Smooth muscle cell (in vitro differentiated cells): ENCODE results near the gene PTPRK. TPM values are rescaled to one million over a fixed set of nuclear protein-coding genes. Genes with fewer than 3 reads are reported as not detected.

Source experiments
- DNase-seq: peaks from one replicate; lab custom pipeline; 2025; ENCODE audit not compliant: unreplicated experiment; lab: John Stamatoyannopoulos, UW
- H2AFZ ChIP-seq: fragments of 200-600 bp; sonication (generic); 2 replicates; pipeline ENCODE4 v1.6.0; 2016; ENCODE audit warnings: antibody characterized with exemption, low read depth, mild to moderate bottlenecking
- H3F3A ChIP-seq: fragments of 200-600 bp; sonication (generic); 2 replicates; pipeline ENCODE4 v1.6.0; 2017; ENCODE audit warnings: antibody characterized with exemption, low read depth
- H3K27ac ChIP-seq: fragments of 200-600 bp; sonication (generic); 2 replicates; pipeline ENCODE4 v1.5.1; 2016; ENCODE audit warnings: low read depth, mild to moderate bottlenecking
- H3K27me3 ChIP-seq: fragments of 200-600 bp; sonication (generic); 2 replicates; pipeline ENCODE4 v1.6.1; 2016; ENCODE audit warnings: low read depth, mild to moderate bottlenecking
- H3K36me3 ChIP-seq: fragments of 200-600 bp; sonication (generic); 2 replicates; pipeline ENCODE4 v1.5.1; 2016; ENCODE audit warnings: low read depth
- H3K4me1 ChIP-seq: fragments of 200-600 bp; sonication (generic); 2 replicates; pipeline ENCODE4 v1.5.1; 2016; ENCODE audit warnings: low read depth
- H3K4me2 ChIP-seq: fragments of 200-600 bp; sonication (generic); 2 replicates; pipeline ENCODE4 v1.6.0; 2016; ENCODE audit warnings: mild to moderate bottlenecking
- H3K4me3 ChIP-seq: fragments of 200-600 bp; sonication (generic); 2 replicates; pipeline ENCODE4 v1.5.1; 2016; ENCODE audit warnings: mild to moderate bottlenecking
- H3K79me2 ChIP-seq: fragments of 200-600 bp; sonication (generic); 2 replicates; pipeline ENCODE4 v1.6.0; 2016; ENCODE audit warnings: low read depth, mild to moderate bottlenecking
- H3K9ac ChIP-seq: fragments of 200-600 bp; sonication (generic); 2 replicates; pipeline ENCODE4 v1.6.0; 2016; ENCODE audit warnings: low read depth
- H3K9me3 ChIP-seq: fragments of 200-600 bp; sonication (generic); replicated peaks from 2 replicates; pipeline ENCODE4 v1.5.1; 2016; ENCODE audit warnings: low read depth
- H4K20me1 ChIP-seq: fragments of 200-600 bp; sonication (generic); 2 replicates; pipeline ENCODE4 v1.6.0; 2016; ENCODE audit warnings: low read depth
- CTCF ChIP-seq: fragments of 200-600 bp; sonication (generic); IDR thresholded peaks from 2 replicates; pipeline ENCODE4 v1.5.1; 2017; ENCODE audit warnings: borderline replicate concordance, mild to moderate bottlenecking, antibody characterized with exemption; ENCODE audit not compliant: insufficient read depth, poor library complexity, severe bottlenecking
- WGBS: methylation state at CpG from one replicate; pipeline ENCODE4 v1.1.7; 2016; ENCODE audit warnings: low lambda C conversion rate; 5-methylcytosine and 5-hydroxymethylcytosine counted together
- polyA plus RNA-seq: library from polyadenylated mRNA; unstranded; fragments of >200 nt; fragmentation: Nextera tagmentation; extraction: Ambion mirVana; gene quantifications from 2 replicates; pipeline ENCODE4 v1.2.1, GENCODE V29; 2016
- total RNA-seq: library from RNA; depleted of rRNA; stranded (reverse); fragments of >200 nt; gene quantifications from 2 replicates; pipeline ENCODE4 v1.2.3, GENCODE V29; 2014

Gene PTPRK
- total and polyA plus RNA-seq, 2 experiments from 2014 or later: 21.7 to 50.4 TPM

- no peaks in the 10 kb centered on the region for H3K27me3 ChIP-seq
- TF ChIP-seq CTCF: no peak
- H4K20me1 ChIP-seq: no peaks in the 10 kb centered on the region
- H3K36me3 ChIP-seq: no peaks in the 10 kb centered on the region
- H3K9ac ChIP-seq: no peak overlapping the region
- H3K9me3 ChIP-seq: no peaks in the 10 kb centered on the region
- no peaks in the 10 kb centered on the region for H3K4me1 ChIP-seq
- H3F3A ChIP-seq: no peaks in the 10 kb centered on the region
- no peak overlapping the region for H3K4me3 ChIP-seq
- no peak overlapping the region for H3K4me2 ChIP-seq
- H3K27ac ChIP-seq: no peak overlapping the region
- no peak for DNase-seq
- no peaks in the 10 kb centered on the region for H3K79me2 ChIP-seq
- H2AFZ ChIP-seq: no peak overlapping the region
Observed at GRCh38 chr6:127924031-127924430, 596.4 kb downstream of the PTPRK start.

- Histone ChIP-seq H3K27ac (no peak overlapping the region), H3F3A (no peaks in the 10 kb centered on the region), H3K4me3 (no peak overlapping the region), H3K4me1 (no peaks in the 10 kb centered on the region), H3K79me2 (no peaks in the 10 kb centered on the region), H3K9ac (no peak overlapping the region), H3K4me2 (no peak overlapping the region), H3K27me3 (no peaks in the 10 kb centered on the region), H3K36me3 (no peaks in the 10 kb centered on the region), H4K20me1 (no peaks in the 10 kb centered on the region), H3K9me3 (no peaks in the 10 kb centered on the region), H2AFZ (no peak overlapping the region)
- TF ChIP-seq CTCF: no peak
- DNase-seq: no peak
- WGBS: 96% methylated on average over 2 of the region's 2 CpGs
Observed at GRCh38 chr6:127923135-127923534, 597.3 kb downstream of the PTPRK start.

GRCh38 chr6:127921982-127922381 is 598.4 kb downstream of the PTPRK start:
- 92% methylated on average over 6 of the region's 6 CpGs for WGBS
- no peak overlapping the region for H3K27ac ChIP-seq
- H3K4me2 ChIP-seq: no peak overlapping the region
- H3K9ac ChIP-seq: no peak overlapping the region
- no peaks in the 10 kb centered on the region for H3K9me3 ChIP-seq
- no peaks in the 10 kb centered on the region for H4K20me1 ChIP-seq
- H3K4me1 ChIP-seq: no peaks in the 10 kb centered on the region
- no peak for TF ChIP-seq CTCF
- H2AFZ ChIP-seq: no peak overlapping the region
- H3F3A ChIP-seq: no peaks in the 10 kb centered on the region
- H3K4me3 ChIP-seq: no peak overlapping the region
- DNase-seq: no peak
- no peaks in the 10 kb centered on the region for H3K27me3 ChIP-seq
- no peaks in the 10 kb centered on the region for H3K36me3 ChIP-seq
- H3K79me2 ChIP-seq: no peaks in the 10 kb centered on the region

GRCh38 chr6:127920804-127921203 is 599.6 kb downstream of the PTPRK start:
- Histone ChIP-seq H3K79me2 (no peaks in the 10 kb centered on the region), H3K4me2 (no peak overlapping the region), H3K4me1 (no peaks in the 10 kb centered on the region), H3K27me3 (no peaks in the 10 kb centered on the region), H4K20me1 (no peaks in the 10 kb centered on the region), H3K4me3 (no peak overlapping the region), H3K27ac (no peak overlapping the region), H3K36me3 (no peaks in the 10 kb centered on the region), H3K9me3 (no peaks in the 10 kb centered on the region), H3K9ac (no peak overlapping the region), H2AFZ (no peak overlapping the region), H3F3A (no peaks in the 10 kb centered on the region)
- no peak for TF ChIP-seq CTCF
- 93% methylated on average over 3 of the region's 3 CpGs for WGBS
- no peak for DNase-seq
